H1 (cell line): ENCODE data around the gene CIB2. TPM values are rescaled to one million over a fixed set of nuclear protein-coding genes. Genes with fewer than 3 reads are reported as not detected.
A peak's percentile ranks its signal among the peaks of the same experiment; 100 is the strongest.

ENCODE experiments used
- CTCF ChIA-PET: fragments of 300-600 bp; sonication (Branson Sonifier 250); formaldehyde crosslinking; loops from one replicate; lab custom pipeline; 2021; ENCODE audit not compliant: partially characterized antibody; lab: Charles Lee
- POLR2A ChIA-PET: fragments of 300-600 bp; sonication (Branson Sonifier 250); formaldehyde crosslinking; loops from one replicate; lab custom pipeline; 2021; ENCODE audit warnings: inconsistent platforms; ENCODE audit not compliant: partially characterized antibody; lab: Charles Lee
- DNase-seq, 2 experiments: peaks; one replicate each; pipeline versions ENCODE4 v3.0.0 to v3.0.0-alpha.2; 2010 to 2022; ENCODE audit warnings: low spot score in 2 of 2, low read depth in 1 of 2, mixed read lengths in 1 of 2
- FAIRE-seq: peaks from 2 replicates; lab custom pipeline; 2011; peaks lifted over from hg19 to GRCh38; lab: Jason Lieb, UNC
- H2AFZ ChIP-seq: 2 replicates; pipeline ENCODE4 v1.8.1; 2012; ENCODE audit warnings: low read length, inconsistent platforms
- H2AK5ac ChIP-seq: 2 replicates; pipeline ENCODE4 v1.6.1; 2013; ENCODE audit warnings: low read depth, low read length
- H2BK120ac ChIP-seq: replicated peaks from 2 replicates; pipeline ENCODE3; 2013; ENCODE audit warnings: low read depth, low read length, inconsistent platforms
- H2BK12ac ChIP-seq: 2 replicates; pipeline ENCODE4 v1.6.1; 2013; ENCODE audit warnings: low read depth, low read length
- H2BK15ac ChIP-seq: 2 replicates; pipeline ENCODE4 v1.6.1; 2013; ENCODE audit warnings: low read length
- H2BK20ac ChIP-seq: 2 replicates; pipeline ENCODE4 v1.6.1; 2013; ENCODE audit warnings: low read length
- H2BK5ac ChIP-seq: 2 replicates; pipeline ENCODE4 v1.6.1; 2013; ENCODE audit warnings: low read depth, low read length
- H3K14ac ChIP-seq: 2 replicates; pipeline ENCODE4 v1.6.1; 2013; ENCODE audit warnings: inconsistent platforms; ENCODE audit not compliant: insufficient read length
- H3K18ac ChIP-seq: 2 replicates; pipeline ENCODE4 v1.6.1; 2013; ENCODE audit warnings: low read length; ENCODE audit errors: extremely low read depth
- H3K23ac ChIP-seq: 2 replicates; pipeline ENCODE4 v1.6.1; 2013; ENCODE audit warnings: inconsistent platforms; ENCODE audit not compliant: insufficient read length
- H3K23me2 ChIP-seq: 2 replicates; pipeline ENCODE4 v1.6.1; 2013; ENCODE audit warnings: low read depth, low read length
- H3K27ac ChIP-seq: 2 replicates; pipeline ENCODE4 v1.6.1; 2011; ENCODE audit warnings: low read depth, low read length, inconsistent platforms
- H3K27me3 ChIP-seq, 4 experiments: replicated peaks in 1 of 4; 1 replicate in 1 of 4; 2 replicates in 3 of 4; pipeline versions ENCODE4 v1.6.1 to v1.8.1; 2011 to 2013; ENCODE audit warnings: low read length in 3 of 4, mild to moderate bottlenecking in 3 of 4, inconsistent platforms in 2 of 4, mixed read lengths in 2 of 4, moderate library complexity in 1 of 4; ENCODE audit not compliant: control insufficient read depth in 3 of 4, insufficient read depth in 3 of 4; ENCODE audit errors: extremely low read depth in 1 of 4
- H3K36me3 ChIP-seq, 4 experiments: 2 replicates each; pipeline versions ENCODE4 v1.6.1 to v1.8.1; 2011 to 2013; ENCODE audit warnings: mild to moderate bottlenecking in 4 of 4, low read length in 3 of 4, moderate library complexity in 2 of 4, control low read depth in 1 of 4, inconsistent platforms in 1 of 4; ENCODE audit not compliant: insufficient read depth in 4 of 4, control insufficient read depth in 2 of 4
- H3K4ac ChIP-seq: replicated peaks from 2 replicates; pipeline ENCODE3; 2013; ENCODE audit warnings: low read length, low read depth, mixed read lengths, inconsistent platforms; ENCODE audit not compliant: insufficient read length
- H3K4me1 ChIP-seq, 4 experiments: replicated peaks in 1 of 4; 1 replicate in 1 of 4; 2 replicates in 3 of 4; pipeline versions ENCODE4 v1.6.1 to v1.8.1; 2011 to 2013; ENCODE audit warnings: low read length in 3 of 4, inconsistent platforms in 2 of 4, mixed read lengths in 1 of 4; ENCODE audit not compliant: insufficient read depth in 4 of 4, control insufficient read depth in 3 of 4
- H3K4me2 ChIP-seq, 2 experiments: 2 replicates each; pipeline versions ENCODE4 v1.6.1 to v1.8.1; 2011 to 2013; ENCODE audit warnings: low read depth in 2 of 2, low read length in 2 of 2, control low read depth in 1 of 2, inconsistent platforms in 1 of 2, mild to moderate bottlenecking in 1 of 2; ENCODE audit not compliant: insufficient read depth in 1 of 2
- H3K4me3 ChIP-seq, 4 experiments: fragments of 200-600, 300-600 bp in 1 of 4; sonication (generic), shearing (Covaris generic), sonication (Bioruptor Twin) in 1 of 4; 2 replicates each; pipeline versions ENCODE4 v1.5.1 to v1.8.1; 2011 to 2016; ENCODE audit warnings: low read length in 4 of 4, low read depth in 3 of 4, control low read depth in 2 of 4, inconsistent platforms in 2 of 4, mild to moderate bottlenecking in 2 of 4, mixed read lengths in 1 of 4, moderate library complexity in 1 of 4; ENCODE audit not compliant: insufficient read depth in 2 of 4; ENCODE audit errors: extremely low read depth in 1 of 4
- H3K56ac ChIP-seq: replicated peaks from 2 replicates; pipeline ENCODE3; 2013; ENCODE audit warnings: low read depth, mild to moderate bottlenecking, mixed read lengths, low read length, inconsistent platforms; ENCODE audit not compliant: insufficient read length
- H3K79me1 ChIP-seq: 2 replicates; pipeline ENCODE4 v1.6.1; 2013; ENCODE audit warnings: low read depth, low read length, control low read depth
- H3K79me2 ChIP-seq, 2 experiments: 2 replicates each; pipeline versions ENCODE4 v1.6.1 to v1.8.1; 2012 to 2013; ENCODE audit warnings: low read length in 2 of 2, mild to moderate bottlenecking in 2 of 2, inconsistent platforms in 1 of 2; ENCODE audit not compliant: insufficient read depth in 2 of 2, control insufficient read depth in 1 of 2
- H3K9ac ChIP-seq, 4 experiments: replicated peaks in 1 of 4; 1 replicate in 1 of 4; 2 replicates in 3 of 4; pipeline versions ENCODE4 v1.6.1 to v1.8.1; 2011 to 2013; ENCODE audit warnings: low read depth in 3 of 4, low read length in 3 of 4, control low read depth in 2 of 4, mild to moderate bottlenecking in 2 of 4, moderate library complexity in 2 of 4, inconsistent platforms in 1 of 4; ENCODE audit errors: extremely low read depth in 1 of 4
- H3K9me3 ChIP-seq, 2 experiments: 2 replicates each; pipeline versions ENCODE4 v1.6.1 to v1.8.1; 2012 to 2013; ENCODE audit warnings: mild to moderate bottlenecking in 2 of 2, moderate library complexity in 2 of 2, control low read depth in 1 of 2, inconsistent platforms in 1 of 2, low read depth in 1 of 2, low read length in 1 of 2, mixed read lengths in 1 of 2; ENCODE audit not compliant: insufficient read depth in 2 of 2
- H4K20me1 ChIP-seq, 2 experiments: replicated peaks in 1 of 2; 2 replicates each; pipeline versions ENCODE3 to v1.8.1; 2011 to 2013; ENCODE audit warnings: inconsistent platforms in 2 of 2, low read length in 2 of 2, mild to moderate bottlenecking in 1 of 2; ENCODE audit not compliant: insufficient read depth in 2 of 2, control insufficient read depth in 1 of 2
- H4K5ac ChIP-seq: 2 replicates; pipeline ENCODE4 v1.6.1; 2013; ENCODE audit warnings: low read length, low read depth, mixed read lengths, inconsistent platforms; ENCODE audit not compliant: insufficient read length
- H4K8ac ChIP-seq: 2 replicates; pipeline ENCODE4 v1.8.0; 2013; ENCODE audit warnings: mild to moderate bottlenecking, moderate library complexity, low read length, inconsistent platforms; ENCODE audit not compliant: insufficient read depth; ENCODE audit errors: extremely low read depth
- H4K91ac ChIP-seq: replicated peaks from 2 replicates; pipeline ENCODE3; 2013; ENCODE audit warnings: low read length, mixed read lengths, inconsistent platforms; ENCODE audit not compliant: insufficient read length
- BACH1 ChIP-seq: IDR thresholded peaks from 2 replicates; pipeline ENCODE4 v1.6.1; 2012; ENCODE audit warnings: low read length, improper control_type of control experiment
- GABPA ChIP-seq: IDR thresholded peaks from 2 replicates; pipeline ENCODE4 v1.6.1; 2011; ENCODE audit warnings: mild to moderate bottlenecking, low read length, moderate library complexity, borderline replicate concordance; ENCODE audit not compliant: insufficient read depth
- JUN ChIP-seq: IDR thresholded peaks from 2 replicates; pipeline ENCODE4 v1.6.1; 2011; ENCODE audit warnings: low read depth, mild to moderate bottlenecking, improper control_type of control experiment, low read length
- NRF1 ChIP-seq: IDR thresholded peaks from 2 replicates; pipeline ENCODE4 v1.6.1; 2011; ENCODE audit warnings: mild to moderate bottlenecking, low read depth, low read length, improper control_type of control experiment
- RAD21 ChIP-seq, 2 experiments: IDR thresholded peaks in 1 of 2; conservative IDR thresholded peaks in 1 of 2; 2 replicates each; pipeline ENCODE4 v1.6.1; 2011; ENCODE audit warnings: low read depth in 2 of 2, low read length in 2 of 2, improper control_type of control experiment in 1 of 2, inconsistent platforms in 1 of 2, mild to moderate bottlenecking in 1 of 2, moderate library complexity in 1 of 2
- RNF2 ChIP-seq: fragments of 200-900, 300-1000 bp; sonication (generic); IDR thresholded peaks from 2 replicates; pipeline ENCODE4 v1.7.1; 2016; ENCODE audit warnings: borderline replicate concordance, low read depth, mild to moderate bottlenecking, antibody characterized with exemption, low read length; ENCODE audit not compliant: poor library complexity, severe bottlenecking; ENCODE audit errors: missing control alignments
- SIN3A ChIP-seq, 2 experiments: IDR thresholded peaks in 1 of 2; conservative IDR thresholded peaks in 1 of 2; 2 replicates each; pipeline ENCODE4 v1.6.1; 2011 to 2012; ENCODE audit warnings: low read length in 2 of 2, improper control_type of control experiment in 1 of 2, low read depth in 1 of 2, mild to moderate bottlenecking in 1 of 2
- SP4 ChIP-seq: IDR thresholded peaks from 2 replicates; pipeline ENCODE4 v1.6.1; 2012; ENCODE audit warnings: low read length, inconsistent platforms
- TAF1 ChIP-seq: IDR thresholded peaks from 2 replicates; pipeline ENCODE4 v1.6.1; 2011; ENCODE audit warnings: mild to moderate bottlenecking, low read depth, low read length
- WGBS, 2 experiments: shearing (Covaris generic) in 1 of 2; methylation state at CpG; one replicate each; pipeline versions ENCODE4 v1.1.6 to v1.1.7; 2013 to 2015; ENCODE audit warnings: low lambda C conversion rate in 2 of 2, mixed read lengths in 2 of 2, inconsistent platforms in 1 of 2, low coverage in 1 of 2, missing lambda C conversion rate in 1 of 2; ENCODE audit not compliant: insufficient replicate concordance in 2 of 2, insufficient coverage in 1 of 2, insufficient read length in 1 of 2; ENCODE audit errors: extremely low coverage in 1 of 2, missing lambda C conversion rate in 1 of 2; 5-methylcytosine and 5-hydroxymethylcytosine counted together
- polyA plus RNA-seq, 7 experiments: library from polyadenylated mRNA; depleted of rRNA in 3 of 7; stranded (reverse) in 5 of 7; unstranded in 2 of 7; fragments of >200 nt in 5 of 7; fragments of 200-250 nt in 2 of 7; gene quantifications; 1 replicate in 5 of 7; 2 replicates in 1 of 7; 4 replicates in 1 of 7; pipeline versions ENCODE4 v1.2.1 to v1.2.3, GENCODE V29; 2011 to 2013; ENCODE audit warnings: missing spikeins in 2 of 7, mixed read lengths in 2 of 7
- total RNA-seq: library from RNA; stranded (reverse); fragmentation: NEBNext Ultra II Directional; extraction: Animal tissue kit (Norgen Biotek cat#: 25700); gene quantifications from 2 replicates; pipeline ENCODE4 v1.2.1, GENCODE V29; 2021
- TF ChIP-seq, protein P1 (sequence below): IDR thresholded peaks from 2 replicates; pipeline ENCODE4 v1.6.1; 2012; ENCODE audit warnings: inconsistent platforms

CIB2 gene
- total and polyA plus RNA-seq, 2 of the 8 experiments (the other 6 are each of a cell fraction or from before 2014, with no cell fraction given), result 41.5 to 45.8 TPM

DNA sequence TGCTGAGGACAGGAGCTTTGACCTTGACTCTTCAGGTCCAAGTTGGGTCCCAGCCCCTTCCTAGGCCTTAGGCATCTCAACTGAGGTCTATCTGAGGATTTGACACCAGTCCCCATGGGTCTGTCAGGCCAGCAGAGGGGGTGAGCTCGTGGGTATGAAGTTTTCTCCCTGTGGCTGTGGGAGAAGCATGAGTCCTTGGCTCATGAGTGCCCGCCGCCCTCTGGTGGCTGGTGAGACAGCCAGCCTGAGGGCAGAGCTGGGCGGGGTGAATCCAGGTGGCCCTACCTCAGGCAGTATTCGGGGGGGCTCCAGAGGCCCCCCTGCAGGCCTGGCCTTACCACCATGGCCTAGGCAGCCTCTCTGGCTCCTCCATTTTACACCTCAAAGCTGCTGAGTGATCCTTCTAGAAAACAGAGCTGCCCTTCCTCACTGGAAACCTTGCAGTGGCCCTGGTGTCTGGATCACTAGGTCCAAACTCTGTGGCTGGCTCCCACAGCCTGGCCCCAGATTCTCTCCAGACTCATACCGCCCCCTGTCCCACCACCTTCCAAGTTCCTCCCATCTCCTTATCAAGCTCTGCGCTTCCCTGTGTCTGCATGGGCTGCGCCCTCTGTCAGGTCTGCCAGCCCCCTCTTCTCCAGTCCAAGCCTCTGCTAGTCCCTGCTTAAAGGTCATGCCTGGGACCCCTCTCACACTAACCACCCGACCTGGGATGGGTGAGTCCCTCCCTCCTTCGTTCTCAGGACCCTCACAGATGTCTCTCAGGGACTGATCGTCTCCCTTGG, 22.8 kb downstream of the CIB2 start:
- Histone ChIP-seq H3K79me2 (no peaks in the 10 kb centered on the region), H2BK12ac (no peak overlapping the region), H3K4me2 (no peak overlapping the region), H4K5ac (no peak overlapping the region), H3K14ac (no peak overlapping the region), H2AFZ (no peak overlapping the region), H3K27ac (no peak overlapping the region), H3K9me3 (no peaks in the 10 kb centered on the region), H3K23me2 (no peaks in the 10 kb centered on the region), H4K20me1 (peaks cover 2 to 3% of the 10 kb centered on the region in 2 experiments), H3K23ac (no peak overlapping the region), H2BK15ac (no peak overlapping the region), H3K27me3 (no peaks in the 10 kb centered on the region), H3K18ac (no peak overlapping the region), H3K9ac (no peak overlapping the region), H3K36me3 (peaks cover 0 to 6% (median 1%) of the 10 kb centered on the region in 4 experiments; a peak in 3 of 8 replicates), H3K4me1 (peaks cover 0 to 2% (median 0%) of the 10 kb centered on the region in 4 experiments; a peak in 1 of 7 replicates), H2AK5ac (no peak overlapping the region), H3K79me1 (no peaks in the 10 kb centered on the region), H3K4ac (no peak overlapping the region), H2BK120ac (no peak overlapping the region), H4K91ac (no peak overlapping the region), H3K4me3 (no peak overlapping the region), H3K56ac (no peak overlapping the region), H2BK5ac (no peak overlapping the region), H2BK20ac (no peak overlapping the region), H4K8ac (0 out of 2 replicates have a peak overlapping the region, but pooled peaks have one; percentile 29)
- ChIA-PET POLR2A (interaction anchor here (0.9 to 1.4 kb wide), 3 partner anchors 10 to 149 kb away, joined by 3 to 4 read pairs (median 3); no protein-coding TSS in a partner anchor), CTCF (interaction anchor here (0.7 to 16.8 kb wide), 69 partner anchors 8 to 206 kb away, joined by 3 to 226 read pairs (median 5); partner anchors contain the start of genes CIB2, SH2D7 and TBC1D2B)
- WGBS, 2 experiments, result 58% methylated on average over 11 of the region's 11 CpGs; no CpG with 5 or more reads in 1 of the 2 experiments
- FAIRE-seq, result no peak
- peak; percentile 49 to 83 for DNase-seq
- TF ChIP-seq NRF1 (no peak), SP4 (no peak), BACH1 (peak; percentile 77), SIN3A (conservative IDR thresholded peaks at IDR 0.05 in 1 of 2, IDR thresholded peaks at IDR 0.05 in 1 of 2; ENCODE audit: low read depth in 1 of 2, low read length in 2 of 2) (0 out of 4 replicates have a peak, but pooled peaks of 1 of the 2 experiments have one; percentile 66), JUN (no peak), GABPA (0 out of 2 replicates have a peak, but pooled peaks have one; percentile 27), TAF1 (no peak), RAD21 (IDR thresholded peaks at IDR 0.05 in 1 of 2, conservative IDR thresholded peaks at IDR 0.05 in 1 of 2; ENCODE audit: low read depth in 2 of 2, low read length in 2 of 2) (peak; percentile 84 to 86), RNF2 (no peak)
- TF ChIP-seq, protein P1, sequence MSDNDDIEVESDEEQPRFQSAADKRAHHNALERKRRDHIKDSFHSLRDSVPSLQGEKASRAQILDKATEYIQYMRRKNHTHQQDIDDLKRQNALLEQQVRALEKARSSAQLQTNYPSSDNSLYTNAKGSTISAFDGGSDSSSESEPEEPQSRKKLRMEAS, result 0 out of 2 replicates have a peak, but pooled peaks have one; percentile 25
